HEK293 (cell line): ENCODE data around the gene HOXB4.

ENCODE experiments used
- IKZF3 ChIP-seq: fragments of 450-650 bp; IDR thresholded peaks from 2 replicates; pipeline ENCODE4 v1.5.0; 2018; ENCODE audit warnings: missing biosample characterization, mild to moderate bottlenecking, missing genetic modification characterization, moderate library complexity
- OSR2 ChIP-seq: fragments of 450-650 bp; formaldehyde crosslinking; IDR thresholded peaks from 2 replicates; pipeline ENCODE4 v1.5.1; 2016; ENCODE audit warnings: missing biosample characterization, missing genetic modification characterization
- RBAK ChIP-seq: fragments of 450-650 bp; formaldehyde crosslinking; IDR thresholded peaks from 2 replicates; pipeline ENCODE4 v1.5.1; 2016; ENCODE audit warnings: missing biosample characterization, missing genetic modification characterization
- ZNF133 ChIP-seq: fragments of 450-650 bp; formaldehyde crosslinking; IDR thresholded peaks from 2 replicates; pipeline ENCODE4 v1.5.1; 2016; ENCODE audit warnings: missing biosample characterization, missing genetic modification characterization
- ZNF138 ChIP-seq: fragments of 450-650 bp; formaldehyde crosslinking; IDR thresholded peaks from 2 replicates; pipeline ENCODE4 v1.5.1; 2016; ENCODE audit warnings: missing biosample characterization, missing genetic modification characterization, borderline replicate concordance
- ZNF155 ChIP-seq: fragments of 450-650 bp; formaldehyde crosslinking; IDR thresholded peaks from 2 replicates; pipeline ENCODE4 v1.5.1; 2016; ENCODE audit warnings: missing biosample characterization, missing genetic modification characterization
- ZNF174 ChIP-seq: fragments of 450-650 bp; formaldehyde crosslinking; IDR thresholded peaks from 2 replicates; pipeline ENCODE4 v1.5.0; 2017; ENCODE audit warnings: missing biosample characterization, mild to moderate bottlenecking, missing genetic modification characterization
- ZNF19 ChIP-seq: fragments of 450-650 bp; formaldehyde crosslinking; IDR thresholded peaks from 2 replicates; pipeline ENCODE4; 2016; ENCODE audit warnings: missing biosample characterization, missing genetic modification characterization, low read depth
- ZNF398 ChIP-seq: fragments of 450-650 bp; formaldehyde crosslinking; IDR thresholded peaks from 2 replicates; pipeline ENCODE4 v1.5.1; 2017; ENCODE audit warnings: missing biosample characterization, missing genetic modification characterization
- ZNF521 ChIP-seq: fragments of 450-650 bp; formaldehyde crosslinking; IDR thresholded peaks from 2 replicates; pipeline ENCODE4 v1.5.1; 2017; ENCODE audit warnings: missing biosample characterization, mild to moderate bottlenecking, missing genetic modification characterization
- ZNF558 ChIP-seq: fragments of 450-650 bp; formaldehyde crosslinking; IDR thresholded peaks from 2 replicates; pipeline ENCODE4 v1.5.1; 2016; ENCODE audit warnings: missing biosample characterization, missing genetic modification characterization
- ZNF621 ChIP-seq: fragments of 450-650 bp; formaldehyde crosslinking; IDR thresholded peaks from 2 replicates; pipeline ENCODE4 v1.5.1; 2017; ENCODE audit warnings: missing biosample characterization, missing genetic modification characterization
- ZNF837 ChIP-seq: fragments of 450-650 bp; formaldehyde crosslinking; IDR thresholded peaks from 2 replicates; pipeline ENCODE4 v1.5.1; 2016; ENCODE audit warnings: missing biosample characterization, missing genetic modification characterization
- ZNF843 ChIP-seq: fragments of 450-650 bp; formaldehyde crosslinking; IDR thresholded peaks from 2 replicates; pipeline ENCODE4 v1.5.1; 2016; ENCODE audit warnings: missing biosample characterization, missing genetic modification characterization
- ZSCAN4 ChIP-seq: fragments of 450-650 bp; formaldehyde crosslinking; IDR thresholded peaks from 2 replicates; pipeline ENCODE4 v1.5.1; 2017; ENCODE audit warnings: missing biosample characterization, missing genetic modification characterization
- TF ChIP-seq, protein P1 (sequence below): fragments of 450-650 bp; formaldehyde crosslinking; IDR thresholded peaks from 2 replicates; pipeline ENCODE4 v1.5.1; 2016; ENCODE audit warnings: missing biosample characterization, missing genetic modification characterization
- TF ChIP-seq, protein P2 (sequence below): fragments of 450-650 bp; formaldehyde crosslinking; IDR thresholded peaks from 2 replicates; pipeline ENCODE4 v1.5.1; 2017; ENCODE audit warnings: missing biosample characterization, missing genetic modification characterization
- TF ChIP-seq, protein P3 (sequence below): fragments of 450-650 bp; formaldehyde crosslinking; IDR thresholded peaks from 2 replicates; pipeline ENCODE4 v1.5.1; 2016; ENCODE audit warnings: missing biosample characterization, missing genetic modification characterization, borderline replicate concordance
- TF ChIP-seq, protein P4 (sequence below): fragments of 450-650 bp; formaldehyde crosslinking; IDR thresholded peaks from 2 replicates; pipeline ENCODE4 v1.5.1; 2016; ENCODE audit warnings: missing biosample characterization, missing genetic modification characterization
- TF ChIP-seq, protein P5 (sequence below): fragments of 450-650 bp; formaldehyde crosslinking; IDR thresholded peaks from 2 replicates; pipeline ENCODE4 v1.5.1; 2016; ENCODE audit warnings: missing biosample characterization, missing genetic modification characterization

The HOXB4 gene

GRCh38 chr17:48568499-48569239 lies 9.5 kb downstream of the HOXB4 start (continued):
- TF ChIP-seq ZNF398 (tag by site-specific recombination) (peak; percentile 70), ZNF837 (tag by site-specific recombination) (no peak), ZSCAN4 (peak; percentile 95), OSR2 (tag by site-specific recombination) (no peak), ZNF138 (tag by site-specific recombination) (no peak), RBAK (no peak), ZNF558 (tag by site-specific recombination) (no peak), ZNF155 (no peak), ZNF843 (peak; percentile 80), IKZF3 (tag by site-specific recombination) (peak; percentile 50; the same call in 1 of the 2 replicates), ZNF133 (tag by site-specific recombination) (no peak), ZNF174 (tag by site-specific recombination) (no peak), ZNF521 (tag by site-specific recombination) (no peak), ZNF19 (tag by site-specific recombination) (no peak), ZNF621 (no peak)
- TF ChIP-seq, protein P1, sequence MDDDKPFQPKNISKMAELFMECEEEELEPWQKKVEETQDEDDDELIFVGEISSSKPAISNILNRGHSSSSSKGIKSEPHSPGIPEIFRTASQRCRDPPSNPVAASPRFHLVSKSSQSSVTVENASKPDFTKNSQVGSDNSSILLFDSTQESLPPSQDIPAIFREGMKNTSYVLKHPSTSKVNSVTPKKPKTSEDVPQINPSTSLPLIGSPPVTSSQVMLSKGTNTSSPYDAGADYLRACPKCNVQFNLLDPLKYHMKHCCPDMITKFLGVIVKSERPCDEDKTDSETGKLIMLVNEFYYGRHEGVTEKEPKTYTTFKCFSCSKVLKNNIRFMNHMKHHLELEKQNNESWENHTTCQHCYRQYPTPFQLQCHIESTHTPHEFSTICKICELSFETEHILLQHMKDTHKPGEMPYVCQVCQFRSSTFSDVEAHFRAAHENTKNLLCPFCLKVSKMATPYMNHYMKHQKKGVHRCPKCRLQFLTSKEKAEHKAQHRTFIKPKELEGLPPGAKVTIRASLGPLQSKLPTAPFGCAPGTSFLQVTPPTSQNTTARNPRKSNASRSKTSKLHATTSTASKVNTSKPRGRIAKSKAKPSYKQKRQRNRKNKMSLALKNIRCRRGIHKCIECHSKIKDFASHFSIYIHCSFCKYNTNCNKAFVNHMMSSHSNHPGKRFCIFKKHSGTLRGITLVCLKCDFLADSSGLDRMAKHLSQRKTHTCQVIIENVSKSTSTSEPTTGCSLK (tag by site-specific recombination) = no peak
- TF ChIP-seq, protein P2, sequence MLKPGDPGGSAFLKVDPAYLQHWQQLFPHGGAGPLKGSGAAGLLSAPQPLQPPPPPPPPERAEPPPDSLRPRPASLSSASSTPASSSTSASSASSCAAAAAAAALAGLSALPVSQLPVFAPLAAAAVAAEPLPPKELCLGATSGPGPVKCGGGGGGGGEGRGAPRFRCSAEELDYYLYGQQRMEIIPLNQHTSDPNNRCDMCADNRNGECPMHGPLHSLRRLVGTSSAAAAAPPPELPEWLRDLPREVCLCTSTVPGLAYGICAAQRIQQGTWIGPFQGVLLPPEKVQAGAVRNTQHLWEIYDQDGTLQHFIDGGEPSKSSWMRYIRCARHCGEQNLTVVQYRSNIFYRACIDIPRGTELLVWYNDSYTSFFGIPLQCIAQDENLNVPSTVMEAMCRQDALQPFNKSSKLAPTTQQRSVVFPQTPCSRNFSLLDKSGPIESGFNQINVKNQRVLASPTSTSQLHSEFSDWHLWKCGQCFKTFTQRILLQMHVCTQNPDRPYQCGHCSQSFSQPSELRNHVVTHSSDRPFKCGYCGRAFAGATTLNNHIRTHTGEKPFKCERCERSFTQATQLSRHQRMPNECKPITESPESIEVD (tag by site-specific recombination) = peak; percentile 71
- TF ChIP-seq, protein P3, sequence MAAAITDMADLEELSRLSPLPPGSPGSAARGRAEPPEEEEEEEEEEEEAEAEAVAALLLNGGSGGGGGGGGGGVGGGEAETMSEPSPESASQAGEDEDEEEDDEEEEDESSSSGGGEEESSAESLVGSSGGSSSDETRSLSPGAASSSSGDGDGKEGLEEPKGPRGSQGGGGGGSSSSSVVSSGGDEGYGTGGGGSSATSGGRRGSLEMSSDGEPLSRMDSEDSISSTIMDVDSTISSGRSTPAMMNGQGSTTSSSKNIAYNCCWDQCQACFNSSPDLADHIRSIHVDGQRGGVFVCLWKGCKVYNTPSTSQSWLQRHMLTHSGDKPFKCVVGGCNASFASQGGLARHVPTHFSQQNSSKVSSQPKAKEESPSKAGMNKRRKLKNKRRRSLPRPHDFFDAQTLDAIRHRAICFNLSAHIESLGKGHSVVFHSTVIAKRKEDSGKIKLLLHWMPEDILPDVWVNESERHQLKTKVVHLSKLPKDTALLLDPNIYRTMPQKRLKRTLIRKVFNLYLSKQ (tag by site-specific recombination) = no peak
- TF ChIP-seq, protein P4, sequence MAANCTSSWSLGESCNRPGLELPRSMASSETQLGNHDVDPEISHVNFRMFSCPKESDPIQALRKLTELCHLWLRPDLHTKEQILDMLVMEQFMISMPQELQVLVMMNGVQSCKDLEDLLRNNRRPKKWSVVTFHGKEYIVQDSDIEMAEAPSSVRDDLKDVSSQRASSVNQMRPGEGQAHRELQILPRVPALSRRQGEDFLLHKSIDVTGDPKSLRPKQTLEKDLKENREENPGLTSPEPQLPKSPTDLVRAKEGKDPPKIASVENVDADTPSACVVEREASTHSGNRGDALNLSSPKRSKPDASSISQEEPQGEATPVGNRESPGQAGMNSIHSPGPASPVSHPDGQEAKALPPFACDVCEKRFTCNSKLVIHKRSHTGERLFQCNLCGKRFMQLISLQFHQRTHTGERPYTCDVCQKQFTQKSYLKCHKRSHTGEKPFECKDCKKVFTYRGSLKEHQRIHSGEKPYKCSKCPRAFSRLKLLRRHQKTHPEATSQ (tag by site-specific recombination) = no peak
- TF ChIP-seq, protein P5, sequence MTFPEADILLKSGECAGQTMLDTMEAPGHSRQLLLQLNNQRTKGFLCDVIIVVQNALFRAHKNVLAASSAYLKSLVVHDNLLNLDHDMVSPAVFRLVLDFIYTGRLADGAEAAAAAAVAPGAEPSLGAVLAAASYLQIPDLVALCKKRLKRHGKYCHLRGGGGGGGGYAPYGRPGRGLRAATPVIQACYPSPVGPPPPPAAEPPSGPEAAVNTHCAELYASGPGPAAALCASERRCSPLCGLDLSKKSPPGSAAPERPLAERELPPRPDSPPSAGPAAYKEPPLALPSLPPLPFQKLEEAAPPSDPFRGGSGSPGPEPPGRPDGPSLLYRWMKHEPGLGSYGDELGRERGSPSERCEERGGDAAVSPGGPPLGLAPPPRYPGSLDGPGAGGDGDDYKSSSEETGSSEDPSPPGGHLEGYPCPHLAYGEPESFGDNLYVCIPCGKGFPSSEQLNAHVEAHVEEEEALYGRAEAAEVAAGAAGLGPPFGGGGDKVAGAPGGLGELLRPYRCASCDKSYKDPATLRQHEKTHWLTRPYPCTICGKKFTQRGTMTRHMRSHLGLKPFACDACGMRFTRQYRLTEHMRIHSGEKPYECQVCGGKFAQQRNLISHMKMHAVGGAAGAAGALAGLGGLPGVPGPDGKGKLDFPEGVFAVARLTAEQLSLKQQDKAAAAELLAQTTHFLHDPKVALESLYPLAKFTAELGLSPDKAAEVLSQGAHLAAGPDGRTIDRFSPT (tag by site-specific recombination) = no peak
